DOHH2 (cell line): ENCODE data around the gene ACAD8.
"Not testable (repeated sequence)": the region's sequence is repeated elsewhere in the genome, so short reads cannot be mapped to it uniquely, and the experiment has no call there.

Source experiments
- H3F3A ChIP-seq: fragments of 200-600 bp; sonication (generic), shearing (Covaris generic); 2 replicates; pipeline ENCODE4 v1.6.0; 2016; ENCODE audit warnings: antibody characterized with exemption, mild to moderate bottlenecking; ENCODE audit not compliant: control insufficient read depth, insufficient read depth
- H3K27ac ChIP-seq: fragments of 200-600 bp; sonication (generic); 2 replicates; pipeline ENCODE4 v1.5.1; 2014; ENCODE audit warnings: low read depth, mild to moderate bottlenecking, low read length, moderate library complexity
- H3K27me3 ChIP-seq: fragments of 200-600 bp; sonication (generic); 2 replicates; pipeline ENCODE4 v1.6.1; 2014; ENCODE audit warnings: mild to moderate bottlenecking, low read length, mixed read lengths; ENCODE audit not compliant: control insufficient read depth
- H3K36me3 ChIP-seq: fragments of 200-600 bp; sonication (generic); 2 replicates; pipeline ENCODE4 v1.6.1; 2014; ENCODE audit warnings: mild to moderate bottlenecking, low read length, moderate library complexity, mixed read lengths; ENCODE audit not compliant: control insufficient read depth
- H3K4me1 ChIP-seq: fragments of 200-600 bp; sonication (generic); 2 replicates; pipeline ENCODE4 v1.6.1; 2014; ENCODE audit warnings: mild to moderate bottlenecking, low read length, mixed read lengths; ENCODE audit not compliant: control insufficient read depth
- H3K4me2 ChIP-seq: fragments of 200-600 bp; sonication (generic); 2 replicates; pipeline ENCODE4 v1.6.0; 2014; ENCODE audit warnings: mild to moderate bottlenecking, low read length, moderate library complexity
- H3K4me3 ChIP-seq: fragments of 200-600 bp; sonication (generic); 2 replicates; pipeline ENCODE4 v1.5.1; 2014; ENCODE audit warnings: mild to moderate bottlenecking, low read length, mixed read lengths
- H3K79me2 ChIP-seq: fragments of 200-600 bp; sonication (generic); 2 replicates; pipeline ENCODE4 v1.6.1; 2014; ENCODE audit warnings: mild to moderate bottlenecking, low read length, mixed read lengths; ENCODE audit not compliant: control insufficient read depth
- H3K9me2 ChIP-seq: fragments of 200-600 bp; sonication (generic); replicated peaks from 2 replicates; pipeline ENCODE4 v1.6.1; 2014; ENCODE audit warnings: mild to moderate bottlenecking, low read length, mixed read lengths; ENCODE audit not compliant: control insufficient read depth
- H3K9me3 ChIP-seq: fragments of 200-600 bp; sonication (generic); 2 replicates; pipeline ENCODE4 v1.6.1; 2014; ENCODE audit warnings: antibody characterized with exemption, low read length, mixed read lengths; ENCODE audit not compliant: control insufficient read depth, insufficient read depth
- H4K20me1 ChIP-seq: fragments of 200-600 bp; sonication (generic); 2 replicates; pipeline ENCODE4 v1.6.0; 2014; ENCODE audit warnings: low read depth, mild to moderate bottlenecking, antibody characterized with exemption, low read length, moderate library complexity; ENCODE audit not compliant: control insufficient read depth, insufficient read depth
- EZH2phosphoT487 ChIP-seq: fragments of 200-600 bp; sonication (generic); IDR thresholded peaks from 2 replicates; pipeline ENCODE4 v1.6.1; 2017; ENCODE audit warnings: borderline replicate concordance, mild to moderate bottlenecking, antibody characterized with exemption, low read length, moderate library complexity, mixed read lengths
- TF ChIP-seq, protein P1 (sequence below): fragments of 200-600 bp; sonication (generic); IDR thresholded peaks from one replicate; pipeline ENCODE4 v1.5.1; 2014; ENCODE audit warnings: antibody characterized with exemption, mild to moderate bottlenecking, low read depth, low read length; ENCODE audit not compliant: poor library complexity, severe bottlenecking

Gene ACAD8

DNA sequence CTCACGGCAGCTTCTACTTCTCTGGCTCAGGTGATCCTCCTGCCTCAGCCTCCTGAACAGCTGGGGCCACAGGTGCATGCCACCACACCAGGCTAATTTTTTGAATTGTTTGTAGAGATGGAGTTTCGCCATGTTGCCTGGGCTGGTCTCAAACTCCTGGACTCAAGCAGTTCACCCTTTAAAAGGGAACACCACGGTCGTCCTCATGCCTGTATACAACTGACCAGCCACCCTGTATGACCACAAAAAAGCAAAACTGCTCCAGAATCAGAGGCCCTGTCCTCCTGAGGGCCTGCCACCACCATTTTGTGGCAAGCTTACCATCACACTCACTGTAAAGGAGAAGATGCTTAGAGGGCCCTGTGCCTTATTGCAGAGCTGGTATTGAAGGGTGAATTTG is 25.0 kb downstream of the ACAD8 start:
- H3K9me3 ChIP-seq = no peaks in the 10 kb centered on the region
- no peak overlapping the region for H3K27ac ChIP-seq
- no peaks in the 10 kb centered on the region for H3K79me2 ChIP-seq
- H3K4me3 ChIP-seq = no peak overlapping the region
- no peaks in the 10 kb centered on the region for H4K20me1 ChIP-seq
- no peaks in the 10 kb centered on the region for H3K9me2 ChIP-seq
- TF ChIP-seq, protein P1, sequence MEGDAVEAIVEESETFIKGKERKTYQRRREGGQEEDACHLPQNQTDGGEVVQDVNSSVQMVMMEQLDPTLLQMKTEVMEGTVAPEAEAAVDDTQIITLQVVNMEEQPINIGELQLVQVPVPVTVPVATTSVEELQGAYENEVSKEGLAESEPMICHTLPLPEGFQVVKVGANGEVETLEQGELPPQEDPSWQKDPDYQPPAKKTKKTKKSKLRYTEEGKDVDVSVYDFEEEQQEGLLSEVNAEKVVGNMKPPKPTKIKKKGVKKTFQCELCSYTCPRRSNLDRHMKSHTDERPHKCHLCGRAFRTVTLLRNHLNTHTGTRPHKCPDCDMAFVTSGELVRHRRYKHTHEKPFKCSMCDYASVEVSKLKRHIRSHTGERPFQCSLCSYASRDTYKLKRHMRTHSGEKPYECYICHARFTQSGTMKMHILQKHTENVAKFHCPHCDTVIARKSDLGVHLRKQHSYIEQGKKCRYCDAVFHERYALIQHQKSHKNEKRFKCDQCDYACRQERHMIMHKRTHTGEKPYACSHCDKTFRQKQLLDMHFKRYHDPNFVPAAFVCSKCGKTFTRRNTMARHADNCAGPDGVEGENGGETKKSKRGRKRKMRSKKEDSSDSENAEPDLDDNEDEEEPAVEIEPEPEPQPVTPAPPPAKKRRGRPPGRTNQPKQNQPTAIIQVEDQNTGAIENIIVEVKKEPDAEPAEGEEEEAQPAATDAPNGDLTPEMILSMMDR = no peak
- no peak for TF ChIP-seq EZH2phosphoT487
- H3K27me3 ChIP-seq = peaks cover 44% of the 10 kb centered on the region
- no peaks in the 10 kb centered on the region for H3K36me3 ChIP-seq
- no peaks in the 10 kb centered on the region for H3F3A ChIP-seq
- no peaks in the 10 kb centered on the region for H3K4me1 ChIP-seq
- no peak overlapping the region for H3K4me2 ChIP-seq

- H3K4me2 ChIP-seq, H3K4me1 ChIP-seq, H3K36me3 ChIP-seq, H3F3A ChIP-seq, H3K9me3 ChIP-seq, H4K20me1 ChIP-seq, H3K9me2 ChIP-seq, H3K79me2 ChIP-seq, H3K27ac ChIP-seq, H3K4me3 ChIP-seq: not testable (repeated sequence)
- peaks cover 18% of the 10 kb centered on the region for H3K27me3 ChIP-seq
These were observed 28.3 kb downstream of the ACAD8 start for GRCh38 chr11:134281635-134282034.

GRCh38 chr11:134282121-134283045 is 29.0 kb downstream of the ACAD8 start:
- H3K27ac ChIP-seq = no peak overlapping the region
- H3K4me3 ChIP-seq = no peak overlapping the region
- no peaks in the 10 kb centered on the region for H3F3A ChIP-seq
- H3K27me3 ChIP-seq = peaks cover 14% of the 10 kb centered on the region
- no peak overlapping the region for H3K4me2 ChIP-seq
- H4K20me1 ChIP-seq = no peaks in the 10 kb centered on the region
- H3K9me3 ChIP-seq = no peaks in the 10 kb centered on the region
- no peaks in the 10 kb centered on the region for H3K9me2 ChIP-seq
- H3K79me2 ChIP-seq = no peaks in the 10 kb centered on the region
- no peaks in the 10 kb centered on the region for H3K36me3 ChIP-seq
- TF ChIP-seq EZH2phosphoT487 = no peak
- TF ChIP-seq, protein P1 = no peak
- H3K4me1 ChIP-seq = no peaks in the 10 kb centered on the region

DNA sequence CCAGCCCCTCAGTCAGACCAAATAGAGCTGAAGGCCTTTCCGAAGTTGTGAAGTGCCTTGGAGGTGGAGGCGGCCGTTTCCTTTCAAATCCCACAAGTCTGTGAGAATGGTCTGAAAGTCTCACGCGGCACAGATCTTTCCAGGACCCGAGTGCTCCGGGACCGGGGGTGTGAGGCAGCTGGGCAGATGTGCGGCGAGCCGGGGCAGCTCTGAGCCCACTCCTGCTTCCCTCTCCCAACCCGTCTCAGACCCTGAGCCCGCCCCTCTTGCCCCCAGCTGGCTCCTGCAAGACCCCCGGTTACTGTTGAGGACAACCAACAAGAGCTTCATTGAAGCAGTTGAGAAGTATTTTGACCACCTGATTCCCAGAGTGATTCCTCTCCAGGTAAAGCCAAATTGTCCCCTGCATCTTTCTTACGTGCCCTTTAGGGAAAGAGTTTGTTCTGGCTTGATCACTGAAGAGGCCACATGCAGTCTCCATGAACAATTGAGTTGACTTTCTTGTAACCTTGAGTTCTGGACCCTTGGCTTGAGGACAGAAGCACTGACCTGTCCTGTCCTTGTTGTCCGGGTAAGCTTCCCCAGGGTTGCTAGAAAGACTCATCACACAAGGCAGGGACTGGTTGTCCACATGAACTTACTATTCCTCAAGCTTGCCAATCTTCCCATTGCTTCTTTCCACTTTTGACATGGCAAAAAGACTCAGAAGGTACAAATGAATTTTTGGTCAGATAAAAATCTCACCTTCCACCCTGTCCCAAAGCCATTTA is 30.3 kb downstream of the ACAD8 start:
- TF ChIP-seq EZH2phosphoT487 = no peak
- TF ChIP-seq, protein P1 = no peak
- no peaks in the 10 kb centered on the region for H3K36me3 ChIP-seq
- H3K9me2 ChIP-seq = no peaks in the 10 kb centered on the region
- no peaks in the 10 kb centered on the region for H3K4me1 ChIP-seq
- peaks cover 7% of the 10 kb centered on the region for H3K27me3 ChIP-seq
- H3K4me3 ChIP-seq = no peak overlapping the region
- H3K4me2 ChIP-seq = no peak overlapping the region
- H4K20me1 ChIP-seq = no peaks in the 10 kb centered on the region
- H3K27ac ChIP-seq = no peak overlapping the region
- H3F3A ChIP-seq = no peaks in the 10 kb centered on the region
- no peaks in the 10 kb centered on the region for H3K9me3 ChIP-seq
- H3K79me2 ChIP-seq = no peaks in the 10 kb centered on the region

GRCh38 chr11:134284349-134284748 is 31.0 kb downstream of the ACAD8 start:
- not testable (repeated sequence) for H3K4me3 ChIP-seq, H4K20me1 ChIP-seq, H3K36me3 ChIP-seq, H3K9me2 ChIP-seq, H3K9me3 ChIP-seq, H3K79me2 ChIP-seq, H3K4me1 ChIP-seq, H3K27me3 ChIP-seq, H3F3A ChIP-seq, H3K27ac ChIP-seq, H3K4me2 ChIP-seq
